Measurements from ENCODE around the gene SHISA8.

The SHISA8 gene

DNA sequence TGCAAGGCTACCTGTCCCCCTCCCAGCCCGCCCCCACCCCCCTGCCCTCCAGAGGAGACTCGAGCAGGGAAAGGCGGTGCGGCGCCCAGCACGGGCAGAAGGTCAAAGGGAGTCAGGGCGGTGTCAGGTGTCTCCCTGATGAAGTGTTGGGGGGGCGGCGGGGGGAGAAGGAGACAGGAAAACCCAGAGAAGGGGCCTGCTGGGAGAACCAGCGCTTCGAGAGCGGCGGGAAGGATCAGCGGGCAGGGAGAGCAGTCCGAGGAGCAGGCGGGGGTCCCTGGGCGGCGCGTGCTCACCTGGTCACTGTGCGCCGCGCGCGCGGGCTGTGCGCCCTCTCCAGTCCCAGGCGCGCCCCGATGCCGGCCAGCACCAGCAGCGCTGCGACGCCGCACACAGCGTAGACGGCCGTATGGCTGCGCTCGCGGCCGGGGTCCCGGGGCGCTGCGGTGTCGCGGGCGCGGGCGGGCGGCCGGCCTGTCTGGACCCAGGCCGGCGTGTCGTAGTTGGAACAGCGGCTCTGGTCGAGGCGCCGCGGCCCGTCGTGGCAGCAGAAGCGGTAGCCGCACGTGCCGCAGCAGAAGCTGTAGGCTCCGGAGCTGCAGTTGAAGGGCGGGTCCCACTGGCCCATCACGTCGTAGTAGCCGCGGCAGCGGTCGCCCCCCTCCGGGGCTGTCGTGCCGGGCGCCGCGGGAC lies 886 bp downstream of the SHISA8 start:
- no peak for FAIRE-seq

DNA sequence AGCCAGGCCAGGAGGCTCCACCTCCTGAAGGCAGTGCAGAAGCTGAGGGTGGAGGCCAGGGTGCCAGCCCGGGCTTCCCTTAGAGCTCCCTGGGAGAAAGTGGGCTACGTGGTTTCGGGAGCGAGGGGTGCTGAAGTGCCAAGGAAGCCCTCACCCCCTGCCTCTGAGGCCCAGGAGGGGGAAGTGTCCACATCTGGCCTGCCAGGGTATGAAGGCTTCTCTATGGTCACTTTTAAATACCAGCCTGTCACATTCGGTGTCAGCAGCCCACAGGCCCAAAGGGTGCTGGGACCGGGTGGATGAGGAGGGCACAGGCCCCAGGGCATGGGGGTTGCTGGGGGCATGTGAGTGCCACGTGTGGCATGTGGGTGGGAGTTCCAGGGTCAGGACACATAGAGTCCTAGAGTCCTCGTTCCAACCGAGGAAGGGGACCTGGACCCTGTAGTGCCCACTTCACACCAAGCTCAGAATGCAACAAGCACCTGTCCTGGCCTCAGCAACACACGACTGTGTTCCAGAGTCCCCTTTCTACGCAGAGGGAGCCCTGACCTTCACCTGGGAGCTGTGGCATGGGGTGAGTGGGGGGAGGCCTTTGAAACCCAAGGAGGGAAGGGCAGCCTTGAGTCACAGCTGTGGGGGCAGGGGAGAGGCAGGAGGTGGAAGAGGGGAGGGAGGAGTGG lies 1.7 kb downstream of the SHISA8 start:
- no peak for FAIRE-seq

DNA sequence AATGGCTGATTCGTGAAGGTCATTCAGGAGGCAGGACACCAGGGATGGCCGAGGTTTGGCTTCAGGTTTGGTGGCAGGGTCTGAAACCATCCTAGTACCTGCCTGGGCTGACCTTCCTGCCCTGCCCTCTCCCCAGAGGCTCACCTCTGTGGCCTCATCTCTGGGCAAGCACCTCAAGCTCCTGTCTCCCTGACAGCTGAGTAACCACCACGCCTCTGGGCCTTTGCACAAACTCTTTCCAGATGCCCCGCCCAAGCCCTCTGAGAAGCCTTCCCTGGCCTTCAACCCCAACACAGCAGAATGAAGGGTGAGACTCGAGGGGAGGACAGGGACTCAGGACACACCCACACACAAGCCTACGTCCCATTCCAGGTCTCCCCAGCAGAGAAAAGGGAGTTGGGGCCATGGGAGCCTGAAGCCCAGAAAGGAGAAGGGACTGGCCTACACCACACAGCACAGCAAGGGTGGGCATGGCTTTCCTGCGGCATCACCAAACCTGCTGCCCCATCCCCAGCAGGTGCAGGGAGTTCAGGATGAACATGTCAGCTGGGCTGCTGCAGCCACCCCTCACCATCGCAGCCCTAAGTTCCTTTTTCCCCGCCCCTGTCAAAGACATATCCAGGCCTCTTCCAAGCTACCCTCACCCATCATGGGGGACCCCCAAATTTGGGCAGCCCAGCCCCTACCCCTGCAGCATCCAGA lies 2.4 kb downstream of the SHISA8 start:
- FAIRE-seq, result no peak

DNA sequence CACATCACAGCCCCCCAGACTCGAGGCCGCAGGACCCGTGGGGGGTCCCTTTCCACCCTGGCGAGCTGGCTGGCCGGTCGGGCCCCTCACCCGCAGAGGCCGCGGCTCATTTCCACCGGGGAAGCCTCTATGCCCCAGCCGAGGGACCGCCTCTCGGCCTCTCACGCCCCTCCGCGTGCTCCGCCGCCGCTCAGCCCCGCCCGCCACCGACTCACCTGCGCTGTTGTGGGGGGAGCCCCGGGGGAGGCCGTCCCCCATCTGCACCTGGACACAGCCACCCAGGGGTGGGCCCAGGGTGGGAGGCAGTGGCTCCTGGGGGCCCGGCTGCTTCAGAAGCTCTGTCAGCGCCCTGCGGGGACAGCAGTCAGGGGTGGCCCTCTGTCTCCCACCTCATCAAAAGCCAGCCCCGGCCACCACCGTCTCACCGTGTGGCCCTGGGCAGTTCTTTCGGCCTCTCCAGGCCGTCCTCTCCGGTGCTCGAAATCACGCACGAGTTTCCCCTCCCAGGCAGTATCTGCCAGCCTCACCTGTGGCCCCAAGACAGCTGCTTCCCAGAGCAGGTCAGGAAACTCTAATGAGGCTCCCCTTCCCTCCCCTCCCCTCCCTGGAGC lies 3.8 kb downstream of the SHISA8 start:
- FAIRE-seq, result no peak

DNA sequence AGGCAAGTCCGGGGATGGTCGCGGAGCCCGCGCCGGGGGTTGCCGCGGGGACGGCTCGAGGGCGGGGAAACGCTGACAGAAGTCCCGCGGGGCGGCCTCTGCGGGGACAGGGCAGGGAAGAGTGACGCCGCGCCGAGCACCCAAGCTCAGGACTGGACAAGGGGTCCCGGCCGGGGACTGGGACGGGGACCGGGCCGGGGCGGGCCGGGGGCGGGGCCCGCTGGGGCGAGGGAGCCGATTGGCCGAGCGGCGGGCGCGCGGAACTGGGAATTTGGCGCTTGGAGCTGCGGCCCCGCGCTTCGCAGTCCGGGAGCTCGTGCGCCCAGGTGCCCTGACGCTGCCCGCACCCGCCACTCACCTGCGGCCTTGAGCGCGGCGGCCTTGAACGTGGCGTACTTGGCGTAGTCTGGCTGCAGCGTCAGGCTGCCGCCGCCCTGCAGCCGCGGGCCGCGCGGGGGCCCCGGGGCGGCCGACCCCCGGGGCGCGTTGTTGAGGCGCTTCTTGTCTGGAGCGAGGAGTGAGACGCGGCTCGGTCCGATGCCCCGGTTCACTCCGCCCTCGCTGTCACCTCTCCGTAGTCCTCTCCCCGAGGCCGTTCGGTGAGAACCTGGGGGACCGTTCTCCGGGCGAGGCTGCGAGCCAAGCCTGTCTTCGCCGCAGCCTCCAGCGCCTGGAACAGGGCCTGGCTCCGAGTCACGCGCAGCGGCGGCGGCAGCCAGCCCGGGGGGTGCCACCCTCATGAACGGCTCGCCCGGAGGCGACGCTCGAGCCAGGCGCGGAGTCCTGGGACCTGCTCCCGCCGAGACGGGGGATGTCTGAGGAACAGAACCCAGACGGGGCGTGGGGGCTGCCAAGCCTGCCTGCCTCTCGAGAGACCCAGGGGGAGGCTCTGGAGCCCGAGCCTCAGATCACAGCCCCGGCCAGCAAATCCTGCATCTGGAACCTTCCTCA lies 4.5 kb downstream of the SHISA8 start:
- FAIRE-seq, result no peak

DNA sequence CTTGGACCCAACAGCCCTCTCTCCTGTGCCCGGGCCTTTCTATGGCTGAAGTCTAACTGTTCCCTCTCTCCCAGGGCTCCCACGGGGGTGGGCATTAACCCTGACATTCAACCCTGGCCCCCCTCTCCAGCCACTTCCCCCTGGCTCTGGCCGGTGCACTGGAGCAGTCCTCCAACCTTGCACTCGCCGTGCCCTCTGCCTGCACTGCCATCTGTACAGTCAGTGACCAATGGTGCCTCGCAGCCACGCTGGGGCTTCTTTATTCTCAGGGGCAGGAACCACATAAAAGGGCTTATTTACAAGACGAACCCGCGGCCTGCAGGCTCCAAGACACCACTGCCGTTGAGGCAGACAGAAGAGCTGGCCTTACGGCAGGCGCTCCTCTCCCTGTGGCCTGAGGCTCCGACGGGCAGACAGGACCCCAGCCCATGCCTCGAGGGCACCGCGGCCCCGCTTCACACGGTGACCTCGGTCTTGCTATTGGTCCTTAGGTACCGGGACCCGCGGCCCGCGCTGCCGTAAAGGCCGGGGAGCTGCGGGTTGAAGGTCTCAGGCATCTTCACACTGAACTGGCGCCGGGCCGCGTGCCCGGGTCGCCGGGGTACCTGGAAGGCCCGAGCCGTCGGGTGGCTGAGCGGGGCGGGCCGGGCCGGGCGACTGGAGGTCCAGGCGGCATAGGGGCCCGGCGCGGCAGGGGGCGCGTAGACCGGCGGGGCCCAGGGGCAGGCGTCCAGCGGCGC lies 5.4 kb downstream of the SHISA8 start:
- FAIRE-seq, result no peak

DNA sequence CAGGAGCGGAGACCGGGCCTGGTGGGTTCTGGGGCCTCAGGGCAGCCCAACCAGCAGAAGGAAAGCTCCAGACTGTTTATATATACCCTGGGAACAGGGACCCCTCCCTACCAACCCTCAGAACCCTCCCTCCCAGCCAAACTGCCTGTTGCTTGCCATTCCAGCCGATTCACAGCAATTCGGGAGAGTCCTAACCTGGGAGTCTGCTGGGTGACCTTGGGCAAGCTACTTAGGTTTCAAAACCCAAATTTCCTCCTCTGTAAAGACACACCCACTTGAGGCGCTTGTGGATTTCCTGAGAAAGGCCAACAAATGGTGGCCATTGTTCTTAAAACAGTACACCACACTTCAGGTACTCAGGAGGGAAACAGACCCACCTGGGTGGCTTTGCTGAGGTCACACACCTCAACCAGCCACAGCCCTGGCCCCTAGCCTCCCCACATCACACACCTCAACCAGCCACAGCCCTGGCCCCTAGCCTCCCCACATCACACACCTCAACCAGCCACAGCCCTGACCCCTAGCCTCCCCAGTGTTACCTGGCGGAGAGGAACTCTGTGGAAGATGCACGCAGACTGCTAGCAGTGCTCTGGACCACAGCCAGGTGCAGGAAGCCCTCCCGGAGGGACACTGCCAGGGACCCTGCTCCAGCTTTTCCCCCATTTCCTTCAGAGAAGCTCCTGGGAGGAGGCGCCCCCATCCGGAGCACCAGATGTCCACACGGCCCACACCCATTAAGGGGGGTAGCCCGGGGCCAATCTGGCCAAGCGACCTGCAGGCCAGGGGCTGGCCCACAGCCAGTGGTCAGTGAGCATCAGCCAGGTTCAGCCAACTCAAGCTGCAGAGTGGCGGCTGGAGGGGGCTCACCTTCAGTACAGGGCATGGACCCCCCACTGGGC lies 6.2 kb downstream of the SHISA8 start:
- no peak for FAIRE-seq

DNA sequence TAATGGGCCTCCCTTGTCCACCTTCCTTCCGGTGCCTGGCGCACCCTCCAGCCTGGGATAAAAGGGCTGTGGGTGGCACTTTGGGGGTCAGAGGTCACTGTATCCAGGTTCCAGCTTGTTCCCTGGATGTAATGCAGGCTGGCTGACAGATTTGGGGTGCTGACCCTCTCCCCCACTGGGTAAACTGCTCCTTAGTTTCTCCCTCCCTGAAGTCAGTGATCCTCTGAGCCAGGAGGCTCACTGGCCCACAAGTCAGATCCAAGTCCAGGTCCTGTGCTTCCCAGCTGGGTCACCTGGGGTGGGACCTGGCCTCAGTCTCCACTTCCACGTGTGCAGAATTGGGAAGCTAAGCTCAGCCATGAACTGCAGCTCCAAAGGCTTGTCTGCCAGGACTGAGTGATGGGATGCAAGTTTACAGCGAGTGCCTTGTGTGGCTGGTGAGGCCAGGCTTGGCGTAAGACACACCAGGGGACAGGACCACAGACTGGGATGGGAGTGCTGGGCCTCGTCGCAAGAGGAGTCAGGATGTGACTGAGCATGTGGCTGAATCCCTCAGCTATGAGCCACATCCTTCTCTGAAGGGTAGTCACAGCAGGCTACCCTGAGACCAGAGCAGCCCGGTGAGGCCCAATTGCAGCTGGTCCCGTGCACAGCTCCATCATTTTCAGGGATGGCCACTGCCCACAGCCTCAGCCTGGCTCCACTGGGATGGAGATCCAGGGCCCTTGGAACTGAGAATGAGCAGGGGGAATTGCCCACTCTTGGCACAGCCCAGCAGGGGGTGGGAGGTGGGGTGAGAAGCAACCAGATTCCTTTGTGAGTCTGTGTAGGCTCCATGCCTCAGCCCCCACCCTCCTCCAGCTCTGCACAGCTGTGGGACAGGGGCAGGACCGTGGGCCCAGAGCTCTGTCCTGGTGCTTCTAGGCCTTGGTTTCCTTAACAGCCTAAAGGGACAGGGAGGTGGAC lies 7.2 kb downstream of the SHISA8 start:
- no peak for FAIRE-seq

DNA sequence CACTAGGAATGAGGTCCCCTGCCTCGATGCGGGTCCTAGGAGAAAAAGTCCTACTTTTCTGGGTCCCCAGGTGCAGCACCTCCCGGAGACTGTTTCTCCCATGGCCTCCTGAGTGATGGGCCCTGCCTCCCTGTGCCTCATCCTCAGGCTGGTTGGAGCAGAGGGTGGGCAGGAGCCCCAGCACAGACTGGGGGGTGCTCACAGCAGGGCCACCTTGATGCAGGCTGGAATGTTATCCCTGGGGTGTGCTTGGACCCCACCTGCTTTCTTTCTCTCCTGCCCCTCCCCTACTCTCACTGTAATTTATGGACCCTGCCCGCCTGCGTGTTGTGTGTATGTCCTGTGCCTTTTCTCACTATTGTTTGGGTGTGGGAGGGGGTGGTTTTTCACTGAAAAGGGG lies 8.1 kb downstream of the SHISA8 start:
- FAIRE-seq, result no peak

DNA sequence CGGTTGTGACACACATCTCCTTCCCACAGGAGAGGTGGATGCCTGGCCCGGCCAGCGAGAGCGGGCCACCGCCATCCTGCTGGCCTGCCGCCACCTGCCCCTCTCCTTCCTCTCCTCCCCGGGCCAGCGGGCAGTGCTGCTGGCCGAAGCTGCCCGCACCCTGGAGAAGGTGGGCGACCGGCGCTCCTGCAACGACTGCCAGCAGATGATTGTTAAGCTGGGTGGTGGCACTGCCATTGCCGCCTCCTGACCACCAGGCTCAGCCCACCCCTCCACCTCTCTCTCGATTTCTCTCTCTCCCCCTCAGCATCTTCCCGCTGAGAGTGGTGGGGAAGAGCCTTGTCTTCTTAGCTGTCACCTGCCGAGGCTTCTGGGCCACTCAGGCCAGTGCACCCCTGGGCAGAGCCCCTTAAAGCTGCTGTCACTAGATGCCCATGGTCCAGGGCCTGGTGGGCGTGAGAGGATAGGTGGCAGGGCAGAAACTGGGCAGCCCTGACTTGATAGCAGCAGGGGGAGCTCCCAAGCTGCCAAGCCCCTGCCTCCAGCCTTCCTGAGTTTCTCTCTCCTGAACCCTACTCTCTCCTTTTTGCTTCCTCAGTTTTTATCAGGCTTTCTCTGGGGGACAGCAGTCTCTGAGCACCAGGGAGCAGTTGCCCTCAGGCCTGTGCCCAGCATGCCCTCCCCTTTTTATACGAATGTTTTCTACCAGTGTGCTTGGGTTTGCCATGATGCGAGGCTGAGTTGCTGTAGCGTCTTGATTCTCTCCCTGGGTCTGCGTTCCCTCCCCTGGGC lies 9.3 kb downstream of the SHISA8 start:
- FAIRE-seq, result no peak

DNA sequence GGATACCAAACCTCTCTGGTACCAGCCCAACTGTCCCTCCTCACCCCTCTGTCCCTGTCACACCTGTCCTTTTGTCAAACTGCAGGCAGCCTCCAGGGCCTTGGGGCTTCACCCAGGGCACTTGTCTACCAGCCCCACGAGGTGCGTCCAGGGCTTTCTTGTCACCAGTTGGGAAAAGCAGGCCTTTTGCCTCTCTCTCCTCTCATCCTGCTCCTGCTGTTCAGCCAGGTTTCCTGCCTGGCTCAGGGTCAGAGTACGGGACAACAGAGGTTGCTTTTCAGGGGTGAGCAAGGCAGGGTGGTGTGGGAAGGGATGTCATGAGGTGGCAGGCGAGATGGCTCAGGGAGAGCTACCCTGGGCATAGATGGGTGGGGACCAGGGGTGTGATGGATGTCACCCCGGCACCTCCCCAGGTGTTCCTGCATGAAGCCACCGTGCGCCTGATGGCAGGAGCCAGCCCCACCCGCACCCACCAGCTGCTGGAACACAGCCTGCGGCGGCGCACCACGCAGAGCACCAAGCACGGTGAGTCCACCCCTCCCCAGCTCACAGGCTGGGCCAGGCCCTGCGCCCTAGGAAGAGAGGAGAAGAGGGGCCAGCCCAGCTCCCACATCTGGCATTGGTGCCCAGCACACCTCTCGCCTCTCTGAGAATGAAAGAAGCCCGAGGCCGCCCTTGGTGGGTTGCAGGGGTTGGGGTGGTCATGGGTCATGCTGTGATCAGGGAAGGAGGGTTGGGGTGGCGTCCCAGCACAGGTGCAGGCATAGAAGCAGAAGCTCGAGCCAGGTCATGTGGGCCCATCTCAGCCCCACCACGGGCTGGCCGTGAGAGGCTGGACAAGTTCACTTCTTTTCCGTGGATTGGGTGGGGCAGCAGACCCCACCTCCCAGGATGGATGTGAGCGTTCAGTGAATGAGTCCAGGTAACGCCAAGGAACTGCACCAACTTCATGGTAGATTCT lies 10.1 kb downstream of the SHISA8 start:
- no peak for FAIRE-seq

DNA sequence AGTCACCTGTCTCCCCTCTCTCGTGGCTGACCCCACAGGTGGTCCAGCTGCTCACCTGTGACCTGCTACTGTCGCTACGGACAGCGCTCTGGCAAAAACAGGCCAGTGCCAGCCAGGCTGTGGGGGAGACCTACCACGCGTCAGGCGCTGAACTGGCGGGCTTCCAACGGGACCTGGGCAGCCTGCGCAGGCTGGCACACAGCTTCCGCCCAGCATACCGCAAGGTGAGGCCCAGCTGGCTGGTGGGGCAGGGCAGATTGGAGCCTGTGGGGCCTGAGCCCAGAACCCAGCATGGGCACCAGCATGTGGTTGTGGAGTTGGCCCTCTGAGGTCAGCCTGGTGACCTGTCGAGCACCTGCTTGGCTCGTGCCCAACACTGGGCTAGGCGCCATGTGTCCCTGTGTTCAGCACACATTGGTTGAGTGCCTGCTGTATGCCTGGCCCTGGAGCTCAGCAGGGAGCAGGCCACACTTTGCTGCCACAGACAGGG lies 11.9 kb downstream of the SHISA8 start:
- no peak for FAIRE-seq

DNA sequence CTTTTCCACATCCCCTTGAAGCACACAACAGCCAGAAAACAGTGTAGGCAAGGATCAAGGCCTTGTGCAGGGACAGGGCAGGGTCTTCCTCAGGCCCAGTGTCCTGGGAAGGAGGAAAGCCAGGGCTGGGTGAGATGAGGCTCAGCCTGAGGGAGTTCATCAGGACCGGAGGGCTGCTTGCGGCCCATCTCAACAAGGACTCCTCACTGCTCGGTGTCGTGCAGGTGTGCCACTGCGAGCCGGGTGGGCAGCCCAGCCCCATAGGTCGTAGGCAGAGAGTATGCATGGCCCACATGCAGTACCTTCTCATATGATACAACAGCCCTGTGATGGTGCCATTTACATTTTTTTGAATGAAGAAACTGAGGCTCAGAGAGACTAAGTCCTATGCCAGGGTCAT lies 12.9 kb downstream of the SHISA8 start:
- no peak for FAIRE-seq

DNA sequence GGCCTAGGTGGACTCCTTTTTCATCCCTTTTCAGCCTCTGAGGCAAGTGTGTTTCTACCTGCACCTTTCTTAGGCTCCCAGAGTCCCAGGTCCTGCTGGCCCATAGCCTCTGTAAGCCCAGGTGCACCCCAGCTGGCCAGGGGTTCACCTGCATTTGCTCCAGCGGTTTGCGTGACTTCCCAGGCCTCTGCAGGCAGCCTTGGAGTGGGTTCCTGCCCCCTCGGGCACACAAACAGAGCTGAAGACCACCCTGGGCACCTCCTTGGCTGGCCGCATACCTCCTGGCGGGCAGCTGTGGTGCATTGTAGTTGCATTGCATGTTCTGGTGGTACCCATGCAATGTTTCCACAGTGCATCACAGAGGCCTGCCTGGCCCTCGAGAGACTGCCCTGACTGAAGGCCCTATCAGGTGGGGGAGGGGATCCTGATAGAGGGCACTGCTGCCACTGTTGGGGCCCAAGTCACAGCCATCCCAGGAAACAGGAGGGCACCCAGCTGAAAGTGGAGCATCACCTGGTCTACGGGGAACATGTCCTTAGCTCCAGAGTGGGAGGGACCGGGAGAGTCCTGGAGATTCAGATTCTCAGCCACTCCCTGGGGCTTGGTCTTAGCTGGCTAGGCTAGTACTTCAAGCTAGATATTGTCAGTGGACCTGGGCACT lies 14.1 kb downstream of the SHISA8 start:
- FAIRE-seq, result no peak

DNA sequence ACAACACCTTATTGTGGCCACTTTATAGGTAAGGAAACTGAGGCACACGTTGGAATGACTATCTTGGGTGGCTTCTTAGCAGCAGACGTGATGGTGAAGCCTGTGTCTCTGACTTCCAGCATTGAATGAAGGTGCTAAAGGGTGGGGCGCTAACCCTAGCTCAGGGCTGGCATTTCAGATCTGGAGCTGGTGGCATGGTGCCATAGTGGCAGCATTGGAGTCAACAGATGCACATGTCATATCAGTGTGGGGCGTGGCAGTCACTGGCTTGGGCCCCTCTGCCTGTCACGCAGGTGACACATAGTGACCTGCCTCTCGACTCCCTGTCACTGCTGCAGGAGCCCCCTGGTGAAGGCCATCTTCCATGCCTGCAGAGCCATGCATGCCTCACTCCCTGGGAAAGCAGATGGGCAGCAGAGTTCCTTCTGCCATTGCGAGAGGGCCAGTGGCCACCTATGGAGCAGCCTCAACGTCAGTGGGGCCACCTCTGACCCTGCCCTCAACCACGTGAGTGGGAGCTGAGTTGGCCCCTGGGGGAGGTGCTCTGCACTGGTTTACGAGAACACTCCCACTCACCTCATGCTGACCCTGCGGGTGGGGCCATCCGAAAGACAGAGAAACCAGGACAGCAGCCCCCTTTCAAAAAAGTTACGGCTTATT lies 14.8 kb downstream of the SHISA8 start:
- no peak for FAIRE-seq

DNA sequence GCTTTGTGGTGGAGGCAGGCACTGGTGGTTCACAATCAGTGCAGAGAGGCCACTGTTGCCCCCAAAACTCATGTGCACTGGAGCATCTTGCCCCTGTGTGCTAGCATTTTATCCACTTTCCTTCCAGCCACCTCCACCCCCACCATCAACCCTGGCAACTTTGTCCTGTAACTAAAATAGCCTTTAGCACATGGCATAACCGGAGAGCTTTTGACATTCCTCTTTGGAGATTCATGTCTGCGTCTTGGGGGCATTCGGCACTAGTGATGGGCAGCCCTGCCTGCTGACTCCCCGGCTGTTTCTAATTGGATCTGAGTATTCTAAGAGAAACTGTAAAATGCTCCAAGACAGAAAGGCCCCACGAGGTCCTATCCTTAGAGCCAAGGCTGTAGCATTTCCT lies 15.8 kb downstream of the SHISA8 start:
- FAIRE-seq, result no peak

Data from A204.1 (cell line).